ENCODE measurements around the gene ACRV1.
A peak's percentile ranks its signal among the peaks of the same experiment; 100 is the strongest.
"Not testable (repeated sequence)": the region's sequence is repeated elsewhere in the genome, so short reads cannot be mapped to it uniquely, and the experiment has no call there.

The ACRV1 gene, protein sequence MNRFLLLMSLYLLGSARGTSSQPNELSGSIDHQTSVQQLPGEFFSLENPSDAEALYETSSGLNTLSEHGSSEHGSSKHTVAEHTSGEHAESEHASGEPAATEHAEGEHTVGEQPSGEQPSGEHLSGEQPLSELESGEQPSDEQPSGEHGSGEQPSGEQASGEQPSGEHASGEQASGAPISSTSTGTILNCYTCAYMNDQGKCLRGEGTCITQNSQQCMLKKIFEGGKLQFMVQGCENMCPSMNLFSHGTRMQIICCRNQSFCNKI

DNA sequence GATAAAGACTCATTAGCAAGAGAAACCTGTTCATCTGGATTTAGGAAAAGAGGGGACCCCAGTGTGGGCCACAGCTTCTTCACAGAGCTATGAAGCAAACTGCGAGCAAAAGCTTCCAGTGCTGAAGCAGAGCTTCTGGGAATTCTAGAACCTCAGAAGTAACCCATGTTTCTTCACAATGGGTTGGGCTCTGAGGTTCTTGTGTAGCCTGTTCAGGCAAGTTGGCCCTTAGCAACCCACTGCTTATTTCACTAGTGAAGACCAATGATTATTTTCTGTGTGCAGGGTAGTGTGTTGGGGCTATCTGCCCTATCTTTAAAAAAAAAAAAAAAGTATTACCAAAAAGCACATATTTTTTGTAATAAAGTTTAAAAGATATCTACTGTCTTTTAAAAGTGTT lies at the start of gene ACRV1:
ACRV1 (minus strand) TSS at position 101 of the 400 bp plus-strand sequence; CDS start at position 34, 67 bp downstream.
- no peak within 1 kb of the TSS for H3K4me3 ChIP-seq (ENCODE audit: control insufficient read depth, low read depth, low read length)
- TF ChIP-seq, protein P1, sequence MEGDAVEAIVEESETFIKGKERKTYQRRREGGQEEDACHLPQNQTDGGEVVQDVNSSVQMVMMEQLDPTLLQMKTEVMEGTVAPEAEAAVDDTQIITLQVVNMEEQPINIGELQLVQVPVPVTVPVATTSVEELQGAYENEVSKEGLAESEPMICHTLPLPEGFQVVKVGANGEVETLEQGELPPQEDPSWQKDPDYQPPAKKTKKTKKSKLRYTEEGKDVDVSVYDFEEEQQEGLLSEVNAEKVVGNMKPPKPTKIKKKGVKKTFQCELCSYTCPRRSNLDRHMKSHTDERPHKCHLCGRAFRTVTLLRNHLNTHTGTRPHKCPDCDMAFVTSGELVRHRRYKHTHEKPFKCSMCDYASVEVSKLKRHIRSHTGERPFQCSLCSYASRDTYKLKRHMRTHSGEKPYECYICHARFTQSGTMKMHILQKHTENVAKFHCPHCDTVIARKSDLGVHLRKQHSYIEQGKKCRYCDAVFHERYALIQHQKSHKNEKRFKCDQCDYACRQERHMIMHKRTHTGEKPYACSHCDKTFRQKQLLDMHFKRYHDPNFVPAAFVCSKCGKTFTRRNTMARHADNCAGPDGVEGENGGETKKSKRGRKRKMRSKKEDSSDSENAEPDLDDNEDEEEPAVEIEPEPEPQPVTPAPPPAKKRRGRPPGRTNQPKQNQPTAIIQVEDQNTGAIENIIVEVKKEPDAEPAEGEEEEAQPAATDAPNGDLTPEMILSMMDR (IDR thresholded peaks at IDR 0.05; ENCODE audit: control insufficient read depth, insufficient read depth, low read depth, low read length, missing control alignments): no peak
- DNase-seq (ENCODE audit: low read depth): no peak

DNA sequence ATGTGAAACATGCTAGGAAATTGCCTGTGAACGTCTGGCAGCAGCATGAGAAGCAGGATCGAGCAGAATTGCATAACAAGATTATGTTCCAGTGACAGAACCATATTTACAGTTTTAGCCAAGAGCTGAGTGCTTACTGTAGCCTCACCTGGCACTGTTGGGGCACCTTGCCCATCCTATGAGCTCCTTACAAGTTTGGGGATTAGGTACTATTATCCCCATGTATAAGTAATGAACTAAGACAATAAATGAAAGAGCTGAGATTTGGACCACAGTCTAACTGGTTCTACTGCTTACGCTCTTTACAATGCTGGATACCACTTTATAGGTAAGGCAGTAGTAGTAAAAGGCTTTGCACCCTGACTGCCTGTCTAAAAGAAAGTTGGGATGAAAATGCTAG lies 48.3 kb upstream of the ACRV1 start:
- DNase-seq (ENCODE audit: low read depth): no peak
- TF ChIP-seq, protein P1 (IDR thresholded peaks at IDR 0.05; ENCODE audit: control insufficient read depth, insufficient read depth, low read depth, low read length, missing control alignments): no peak
- H3K4me3 ChIP-seq (ENCODE audit: control insufficient read depth, low read depth, low read length): no peak overlapping the region

DNA sequence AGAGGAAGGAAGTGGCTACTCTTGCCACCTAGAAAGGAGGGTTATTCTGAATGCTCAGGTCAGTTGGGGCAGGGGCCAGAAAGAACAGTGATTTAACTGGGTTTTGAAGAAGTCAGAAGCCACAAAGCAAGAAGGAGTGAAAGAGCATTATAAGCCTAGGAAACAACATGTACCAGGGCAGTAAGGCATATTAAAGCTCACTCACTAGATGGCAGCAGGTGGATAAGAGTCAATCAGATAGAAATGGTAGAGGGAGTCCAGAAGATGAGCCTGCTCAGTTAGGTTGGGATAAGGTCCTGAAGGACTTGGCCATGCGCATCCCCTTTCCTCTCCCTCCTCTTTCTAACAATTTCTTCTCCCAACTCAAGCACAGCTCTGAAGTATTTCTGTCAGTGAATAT lies 43.5 kb upstream of the ACRV1 start:
- DNase-seq (ENCODE audit: low read depth): no peak
- H3K4me3 ChIP-seq (ENCODE audit: control insufficient read depth, low read depth, low read length): no peak overlapping the region
- TF ChIP-seq, protein P1 (IDR thresholded peaks at IDR 0.05; ENCODE audit: control insufficient read depth, insufficient read depth, low read depth, low read length, missing control alignments): peak; percentile 20

DNA sequence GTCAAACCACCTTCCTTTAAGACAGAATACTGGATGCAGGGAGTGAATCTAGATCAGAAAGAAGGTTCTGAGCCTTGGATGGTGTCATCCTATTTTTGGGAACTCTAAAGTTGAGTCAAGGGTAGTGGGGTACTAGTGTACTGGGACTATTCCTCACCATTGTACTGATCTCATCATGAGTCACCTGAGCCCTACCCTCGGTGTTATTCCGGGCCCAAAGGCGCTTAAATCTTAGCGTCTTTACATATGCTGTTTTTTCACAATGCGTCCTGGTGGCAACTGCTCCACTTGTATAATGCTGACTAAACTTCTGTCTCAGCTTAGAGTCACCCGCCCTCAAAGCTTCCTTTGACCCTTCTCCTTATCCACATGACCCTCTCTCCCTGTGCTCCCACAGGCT lies 40.1 kb upstream of the ACRV1 start:
- TF ChIP-seq, protein P1 (IDR thresholded peaks at IDR 0.05; ENCODE audit: control insufficient read depth, insufficient read depth, low read depth, low read length, missing control alignments): no peak
- H3K4me3 ChIP-seq (ENCODE audit: control insufficient read depth, low read depth, low read length): no peak overlapping the region
- DNase-seq (ENCODE audit: low read depth): no peak

DNA sequence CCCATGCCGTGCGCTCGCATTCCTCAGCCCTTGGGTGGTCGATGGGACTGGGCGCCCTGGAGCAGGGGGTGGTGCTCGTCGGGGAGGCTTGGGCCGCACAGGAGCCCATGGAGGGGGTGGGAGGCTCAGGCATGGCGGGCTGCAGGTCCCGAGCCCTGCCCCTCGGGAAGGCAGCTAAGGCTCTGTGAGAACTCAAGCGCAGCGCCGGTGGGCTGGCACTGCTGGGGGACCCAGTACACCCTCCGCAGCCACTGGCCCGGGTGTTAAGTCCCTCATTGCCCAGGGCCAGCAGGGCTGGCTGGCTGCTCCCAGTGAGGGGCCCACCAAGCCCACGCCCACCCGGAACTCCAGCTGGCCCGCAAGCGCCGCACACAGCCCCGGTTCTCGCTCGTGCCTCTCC lies 24.0 kb upstream of the ACRV1 start:
- H3K4me3 ChIP-seq (ENCODE audit: control insufficient read depth, low read depth, low read length); DNase-seq (ENCODE audit: low read depth): not testable (repeated sequence)

DNA sequence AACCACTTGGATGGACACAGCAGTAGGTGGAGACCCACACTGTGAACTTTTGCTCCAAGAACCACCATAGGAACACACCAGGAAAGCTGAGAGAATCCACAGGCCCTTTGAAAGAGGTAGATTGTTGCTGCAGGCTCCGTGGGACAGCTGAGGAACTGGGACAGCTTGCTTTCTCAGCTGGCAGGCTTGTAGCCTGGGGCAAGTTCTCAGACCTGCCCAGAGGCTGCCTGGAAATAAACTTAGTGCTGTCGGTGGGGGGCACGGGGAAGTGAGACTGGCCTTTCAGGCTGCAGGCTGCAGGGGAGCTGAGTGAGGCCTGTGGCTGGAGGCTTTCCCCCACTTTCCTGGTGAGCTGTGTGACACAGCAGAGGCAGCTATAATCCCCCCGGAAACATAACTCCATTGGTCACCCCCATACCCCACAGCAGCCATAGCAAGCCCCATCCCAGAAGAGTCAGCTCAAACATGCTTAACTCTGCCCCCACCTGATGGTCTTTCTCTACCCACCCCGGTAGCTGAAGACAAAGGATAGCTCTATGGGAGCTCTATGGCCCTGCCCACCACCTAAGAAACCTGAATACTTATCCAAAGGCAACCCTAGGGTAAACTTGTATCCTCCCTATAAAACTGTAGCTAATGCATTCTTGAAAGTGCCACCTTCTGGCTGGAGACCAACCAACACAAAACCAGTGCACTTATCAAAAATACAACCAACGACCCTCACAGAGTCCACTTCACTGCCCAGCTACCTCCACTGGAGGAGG lies 21.4 kb upstream of the ACRV1 start:
- TF ChIP-seq, protein P1 (IDR thresholded peaks at IDR 0.05; ENCODE audit: control insufficient read depth, insufficient read depth, low read depth, low read length, missing control alignments): no peak
- DNase-seq (ENCODE audit: low read depth): no peak
- no peak overlapping the region for H3K4me3 ChIP-seq (ENCODE audit: control insufficient read depth, low read depth, low read length)

DNA sequence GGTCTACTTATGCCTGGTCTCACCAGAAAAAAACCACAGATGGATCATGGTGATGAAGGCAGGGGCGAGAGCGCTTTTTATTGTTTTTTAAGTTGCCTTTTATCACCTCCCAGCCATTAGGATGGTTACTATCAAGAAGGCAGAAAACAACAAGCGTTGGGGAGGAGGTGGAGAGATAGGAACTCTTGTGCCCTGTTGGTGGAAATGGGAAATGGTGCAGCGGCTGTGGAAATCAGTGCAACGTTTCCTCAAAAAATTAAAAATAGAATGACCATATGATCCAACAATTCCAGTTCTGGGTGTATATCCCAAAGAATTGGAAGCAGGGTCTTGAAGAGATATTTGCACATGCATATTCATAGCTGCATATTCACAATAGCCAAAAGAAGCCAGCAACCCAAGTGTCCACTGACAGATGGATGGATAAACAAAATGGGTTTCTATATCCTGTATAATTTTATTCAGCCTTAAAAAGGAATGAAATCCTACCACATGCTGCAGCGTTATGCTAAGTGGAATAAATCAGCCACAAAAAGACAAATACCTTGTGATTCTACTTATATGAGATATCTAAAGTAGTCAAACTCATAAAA lies 20.5 kb upstream of the ACRV1 start:
- TF ChIP-seq, protein P1 (IDR thresholded peaks at IDR 0.05; ENCODE audit: control insufficient read depth, insufficient read depth, low read depth, low read length, missing control alignments): no peak
- no peak overlapping the region for H3K4me3 ChIP-seq (ENCODE audit: control insufficient read depth, low read depth, low read length)
- no peak for DNase-seq (ENCODE audit: low read depth)
